ENCODE data around the gene ACSL5.

DNA sequence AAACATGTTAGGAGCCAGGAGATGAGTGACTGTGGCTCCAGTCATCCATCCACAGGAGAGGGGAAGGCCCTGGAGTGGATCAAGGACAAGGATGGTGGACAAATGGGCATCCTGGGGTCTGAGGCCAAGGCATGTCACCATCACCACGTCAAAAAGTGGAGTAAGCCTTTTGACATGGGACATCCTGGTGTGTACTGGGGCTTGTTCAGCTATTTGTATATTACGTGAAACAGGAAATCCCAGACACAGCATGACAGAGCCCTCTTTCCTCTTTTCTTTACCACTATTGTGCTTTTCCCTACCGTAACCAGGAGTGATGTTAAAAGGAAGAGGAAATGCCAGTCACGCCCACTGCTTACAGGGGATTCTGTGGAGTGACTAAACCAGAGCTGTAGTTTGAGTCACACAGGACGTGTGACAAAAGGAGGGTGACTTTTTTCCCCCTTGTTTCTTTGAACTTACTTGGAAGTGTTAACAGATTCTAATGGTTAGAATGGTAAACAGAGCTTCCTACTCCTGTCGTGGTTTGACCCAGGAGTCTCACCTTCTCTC is 15.4 kb downstream of the ACSL5 start:
- TF ChIP-seq, protein P1, sequence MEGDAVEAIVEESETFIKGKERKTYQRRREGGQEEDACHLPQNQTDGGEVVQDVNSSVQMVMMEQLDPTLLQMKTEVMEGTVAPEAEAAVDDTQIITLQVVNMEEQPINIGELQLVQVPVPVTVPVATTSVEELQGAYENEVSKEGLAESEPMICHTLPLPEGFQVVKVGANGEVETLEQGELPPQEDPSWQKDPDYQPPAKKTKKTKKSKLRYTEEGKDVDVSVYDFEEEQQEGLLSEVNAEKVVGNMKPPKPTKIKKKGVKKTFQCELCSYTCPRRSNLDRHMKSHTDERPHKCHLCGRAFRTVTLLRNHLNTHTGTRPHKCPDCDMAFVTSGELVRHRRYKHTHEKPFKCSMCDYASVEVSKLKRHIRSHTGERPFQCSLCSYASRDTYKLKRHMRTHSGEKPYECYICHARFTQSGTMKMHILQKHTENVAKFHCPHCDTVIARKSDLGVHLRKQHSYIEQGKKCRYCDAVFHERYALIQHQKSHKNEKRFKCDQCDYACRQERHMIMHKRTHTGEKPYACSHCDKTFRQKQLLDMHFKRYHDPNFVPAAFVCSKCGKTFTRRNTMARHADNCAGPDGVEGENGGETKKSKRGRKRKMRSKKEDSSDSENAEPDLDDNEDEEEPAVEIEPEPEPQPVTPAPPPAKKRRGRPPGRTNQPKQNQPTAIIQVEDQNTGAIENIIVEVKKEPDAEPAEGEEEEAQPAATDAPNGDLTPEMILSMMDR (IDR thresholded peaks at IDR 0.05; ENCODE audit: insufficient read depth, low read depth, low read length): no peak
- TF ChIP-seq EZH2 (IDR thresholded peaks at IDR 0.05; ENCODE audit: insufficient read depth, low read length): no peak

Data from astrocyte (in vitro differentiated cells and primary cell).